ENCODE data around the gene LRRC4C.
"Not testable (repeated sequence)": the region's sequence is repeated elsewhere in the genome, so short reads cannot be mapped to it uniquely, and the experiment has no call there.

Gene LRRC4C

DNA sequence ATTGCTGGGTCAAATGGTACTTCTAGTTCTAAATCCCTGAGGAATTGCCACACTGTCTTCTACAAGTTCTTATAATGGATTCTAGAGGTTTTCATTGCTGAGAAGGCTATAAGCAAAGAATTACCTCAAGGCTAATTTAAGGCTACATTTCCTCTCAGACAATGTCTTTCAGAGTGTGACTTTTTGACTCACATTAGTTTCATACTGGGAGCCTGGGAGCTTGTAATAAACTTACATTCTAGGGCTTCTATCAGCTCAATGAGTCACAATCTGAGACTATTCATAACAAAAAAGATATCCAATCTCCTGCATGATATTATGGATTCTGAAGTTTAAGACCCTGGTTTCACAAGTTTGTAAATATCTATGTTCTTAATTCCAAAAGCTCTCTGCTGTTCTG, 408.7 kb downstream of the LRRC4C start:
- H3K27me3 ChIP-seq (ENCODE audit: control insufficient read depth, insufficient read depth, low read length), result no peaks in the 10 kb centered on the region
- no peaks in the 10 kb centered on the region for H3K36me3 ChIP-seq (ENCODE audit: insufficient read depth, low read length)
- no peak overlapping the region for H3K9ac ChIP-seq (ENCODE audit: low read depth, low read length)
- no peaks in the 10 kb centered on the region for H3K4me1 ChIP-seq (ENCODE audit: control insufficient read depth, insufficient read depth, low read length)
- H3K4me2 ChIP-seq (ENCODE audit: low read length), result no peak overlapping the region
- no peak overlapping the region for H3K4me3 ChIP-seq (ENCODE audit: low read length)
- H3K9me3 ChIP-seq (replicated peaks; ENCODE audit: low read length), result peaks cover 3% of the 10 kb centered on the region

DNA sequence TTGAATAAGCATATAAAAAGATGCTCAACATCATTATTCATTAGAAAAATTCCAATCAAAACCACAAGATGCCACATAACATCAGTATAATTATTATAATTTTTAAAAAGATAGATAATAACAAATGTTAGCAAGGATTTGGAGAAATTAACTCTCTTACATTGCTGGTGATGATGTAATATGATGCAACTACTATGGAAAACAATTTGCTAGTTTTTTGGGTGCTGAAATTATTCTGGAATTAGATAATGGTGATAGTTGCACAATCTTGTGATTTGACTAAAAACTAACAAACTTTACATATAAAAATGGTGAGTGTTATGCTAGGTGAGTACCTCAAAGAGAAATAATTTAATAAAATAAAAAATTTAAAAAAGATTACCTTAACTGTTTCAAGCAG, 412.2 kb downstream of the LRRC4C start:
- peaks cover 3% of the 10 kb centered on the region for H3K9me3 ChIP-seq (replicated peaks; ENCODE audit: low read length)
- H3K4me1 ChIP-seq (ENCODE audit: control insufficient read depth, insufficient read depth, low read length), result no peaks in the 10 kb centered on the region
- no peaks in the 10 kb centered on the region for H3K36me3 ChIP-seq (ENCODE audit: insufficient read depth, low read length)
- no peak overlapping the region for H3K4me2 ChIP-seq (ENCODE audit: low read length)
- H3K4me3 ChIP-seq (ENCODE audit: low read length), result no peak overlapping the region
- no peak overlapping the region for H3K9ac ChIP-seq (ENCODE audit: low read depth, low read length)
- no peaks in the 10 kb centered on the region for H3K27me3 ChIP-seq (ENCODE audit: control insufficient read depth, insufficient read depth, low read length)

DNA sequence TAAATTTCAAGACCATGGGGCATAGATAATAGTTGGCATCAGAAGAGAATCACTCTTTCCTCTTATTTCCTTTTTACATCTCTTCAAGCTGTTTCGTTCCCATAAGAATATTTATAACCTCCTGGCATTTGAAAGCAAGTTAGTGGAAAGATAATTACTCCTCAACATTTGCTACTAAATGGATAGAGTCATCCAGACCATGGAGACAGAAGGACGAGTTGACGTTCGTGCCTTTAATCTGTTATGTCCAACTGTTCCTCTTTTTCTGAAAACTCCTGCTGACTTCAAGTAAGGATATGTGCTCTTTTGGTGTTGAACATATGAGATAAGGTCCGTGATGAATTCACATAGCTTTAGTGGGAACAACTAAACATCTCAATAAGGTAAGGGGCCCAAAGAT, 414.2 kb downstream of the LRRC4C start:
- H3K9me3 ChIP-seq (replicated peaks; ENCODE audit: low read length), result peaks cover 3% of the 10 kb centered on the region
- H3K36me3 ChIP-seq (ENCODE audit: insufficient read depth, low read length), result no peaks in the 10 kb centered on the region
- H3K4me2 ChIP-seq (ENCODE audit: low read length), result no peak overlapping the region
- no peak overlapping the region for H3K9ac ChIP-seq (ENCODE audit: low read depth, low read length)
- no peaks in the 10 kb centered on the region for H3K4me1 ChIP-seq (ENCODE audit: control insufficient read depth, insufficient read depth, low read length)
- H3K27me3 ChIP-seq (ENCODE audit: control insufficient read depth, insufficient read depth, low read length), result no peaks in the 10 kb centered on the region
- H3K4me3 ChIP-seq (ENCODE audit: low read length), result no peak overlapping the region

DNA sequence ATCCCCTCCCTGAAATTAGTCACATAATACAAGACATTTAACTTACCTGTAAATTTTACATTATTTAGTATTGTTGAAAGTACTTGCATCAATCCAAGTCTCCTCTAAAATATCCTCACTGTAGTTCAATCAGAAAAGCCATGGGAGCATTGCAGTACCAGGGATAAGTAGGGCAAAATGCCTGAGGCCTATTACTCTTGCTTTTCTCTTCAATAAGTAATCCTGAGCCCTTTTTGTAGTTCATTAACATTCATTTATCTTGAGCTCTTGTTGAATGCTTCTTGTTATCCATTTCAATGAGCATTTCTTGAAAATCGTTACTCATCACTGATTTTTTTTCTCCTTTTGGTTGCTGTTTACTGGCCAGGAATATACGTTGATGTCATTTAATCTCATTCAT, 414.7 kb downstream of the LRRC4C start:
- Histone ChIP-seq H3K4me3 (ENCODE audit: low read length) (no peak overlapping the region), H3K9ac (ENCODE audit: low read depth, low read length) (no peak overlapping the region), H3K9me3 (replicated peaks; ENCODE audit: low read length) (peaks cover 3% of the 10 kb centered on the region), H3K4me1 (ENCODE audit: control insufficient read depth, insufficient read depth, low read length) (no peaks in the 10 kb centered on the region), H3K27me3 (ENCODE audit: control insufficient read depth, insufficient read depth, low read length) (no peaks in the 10 kb centered on the region), H3K4me2 (ENCODE audit: low read length) (no peak overlapping the region), H3K36me3 (ENCODE audit: insufficient read depth, low read length) (no peaks in the 10 kb centered on the region)

DNA sequence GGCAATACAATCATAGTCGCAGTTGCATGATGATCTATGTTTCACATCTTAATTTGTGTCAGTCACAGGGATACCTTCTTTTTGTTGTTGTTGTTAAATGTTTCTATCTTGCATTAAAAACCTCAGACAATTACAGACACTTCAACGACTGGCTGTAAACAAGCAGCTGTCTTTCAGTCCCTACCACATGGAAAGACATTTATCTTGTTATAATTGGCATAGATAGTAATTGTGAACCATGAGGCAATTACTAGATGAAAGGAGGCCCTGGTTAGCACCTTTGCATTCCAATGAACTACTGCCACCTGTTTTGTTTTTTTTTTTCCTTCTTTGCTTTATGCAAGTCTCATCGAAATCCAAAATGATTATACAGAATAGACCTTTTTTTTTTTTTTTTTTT, 416.8 kb downstream of the LRRC4C start:
- H3K9ac ChIP-seq (ENCODE audit: low read depth, low read length), result no peak overlapping the region
- no peaks in the 10 kb centered on the region for H3K36me3 ChIP-seq (ENCODE audit: insufficient read depth, low read length)
- no peaks in the 10 kb centered on the region for H3K27me3 ChIP-seq (ENCODE audit: control insufficient read depth, insufficient read depth, low read length)
- H3K4me2 ChIP-seq (ENCODE audit: low read length), result no peak overlapping the region
- H3K4me3 ChIP-seq (ENCODE audit: low read length), result no peak overlapping the region
- no peaks in the 10 kb centered on the region for H3K4me1 ChIP-seq (ENCODE audit: control insufficient read depth, insufficient read depth, low read length)
- H3K9me3 ChIP-seq (replicated peaks; ENCODE audit: low read length), result peaks cover 8% of the 10 kb centered on the region

DNA sequence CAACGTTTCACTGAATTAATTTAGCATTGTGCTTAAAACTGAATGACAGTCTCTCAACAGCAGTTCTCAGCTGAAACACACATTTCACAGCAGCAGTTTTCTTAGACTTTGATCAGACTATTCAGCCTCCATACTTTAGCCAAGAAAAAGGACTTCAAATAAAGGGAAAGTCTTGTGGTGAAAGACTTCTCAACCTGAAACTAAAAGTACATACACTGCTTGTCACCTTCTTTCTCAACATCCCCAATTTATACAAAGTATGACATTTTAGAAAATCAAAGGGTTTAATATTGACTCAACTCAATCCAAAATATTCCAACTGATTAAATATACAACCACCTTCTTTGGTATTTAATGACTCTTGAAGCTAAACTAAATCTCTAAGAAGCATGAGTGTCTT, 419.0 kb downstream of the LRRC4C start:
- Histone ChIP-seq H3K9ac (ENCODE audit: low read depth, low read length) (no peak overlapping the region), H3K4me3 (ENCODE audit: low read length) (no peak overlapping the region), H3K4me1 (ENCODE audit: control insufficient read depth, insufficient read depth, low read length) (no peaks in the 10 kb centered on the region), H3K27me3 (ENCODE audit: control insufficient read depth, insufficient read depth, low read length) (no peaks in the 10 kb centered on the region), H3K4me2 (ENCODE audit: low read length) (no peak overlapping the region), H3K36me3 (ENCODE audit: insufficient read depth, low read length) (no peaks in the 10 kb centered on the region), H3K9me3 (replicated peaks; ENCODE audit: low read length) (peaks cover 5% of the 10 kb centered on the region)

DNA sequence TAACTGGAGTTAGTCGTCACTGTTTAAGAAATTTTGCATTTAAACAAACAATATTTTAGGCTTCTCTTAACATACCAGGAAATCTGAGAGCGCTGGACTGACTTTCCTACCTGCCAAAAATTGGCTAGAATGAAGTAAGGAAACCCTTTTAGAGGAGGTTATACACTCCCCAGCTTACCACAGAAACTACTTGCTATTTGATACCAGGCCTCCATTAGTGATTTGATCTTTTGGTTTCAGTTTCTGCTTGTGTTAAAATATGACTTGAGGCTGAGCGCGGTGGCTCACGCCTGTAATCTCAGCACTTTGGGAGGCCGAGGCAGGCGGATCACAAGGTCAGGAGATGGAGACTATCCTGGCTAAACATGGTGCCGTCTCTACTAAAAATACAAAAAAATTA, 419.9 kb downstream of the LRRC4C start:
- Histone ChIP-seq H3K4me1 (ENCODE audit: control insufficient read depth, insufficient read depth, low read length) (no peaks in the 10 kb centered on the region), H3K9me3 (replicated peaks; ENCODE audit: low read length) (peaks cover 5% of the 10 kb centered on the region), H3K4me2 (ENCODE audit: low read length) (no peak overlapping the region), H3K27me3 (ENCODE audit: control insufficient read depth, insufficient read depth, low read length) (no peaks in the 10 kb centered on the region), H3K9ac (ENCODE audit: low read depth, low read length) (no peak overlapping the region), H3K4me3 (ENCODE audit: low read length) (no peak overlapping the region), H3K36me3 (ENCODE audit: insufficient read depth, low read length) (no peaks in the 10 kb centered on the region)

DNA sequence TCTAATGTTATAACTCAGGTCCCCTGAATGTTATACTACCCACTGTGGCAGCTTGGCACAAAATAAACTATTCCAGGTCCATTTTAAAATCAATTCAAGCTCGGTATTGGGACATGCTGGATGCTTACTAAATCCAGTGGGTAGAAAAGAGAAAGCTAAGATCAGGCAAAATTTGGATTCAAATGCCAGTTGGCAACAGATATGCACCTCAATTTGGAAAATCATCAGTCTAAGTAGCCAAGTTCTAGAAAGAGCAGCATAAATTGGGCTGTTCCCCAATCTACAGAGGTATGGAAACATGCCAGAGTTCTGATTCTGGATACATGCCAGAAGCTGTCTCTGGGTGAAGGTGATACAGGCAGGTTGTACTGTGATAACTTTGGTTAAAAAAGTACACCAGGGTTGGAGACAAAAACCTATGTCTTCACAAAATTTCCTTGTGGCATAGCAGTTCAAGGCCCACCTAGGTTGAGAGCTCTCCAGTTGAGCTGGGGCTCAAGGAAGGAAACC, 427.8 kb downstream of the LRRC4C start:
- Histone ChIP-seq H3K9me3 (replicated peaks; ENCODE audit: low read length) (peaks cover 12% of the 10 kb centered on the region), H3K27me3 (ENCODE audit: control insufficient read depth, insufficient read depth, low read length) (no peaks in the 10 kb centered on the region), H3K4me2 (ENCODE audit: low read length) (no peak overlapping the region), H3K9ac (ENCODE audit: low read depth, low read length) (no peak overlapping the region), H3K4me1 (ENCODE audit: control insufficient read depth, insufficient read depth, low read length) (no peaks in the 10 kb centered on the region), H3K4me3 (ENCODE audit: low read length) (no peak overlapping the region), H3K36me3 (ENCODE audit: insufficient read depth, low read length) (no peaks in the 10 kb centered on the region)

DNA sequence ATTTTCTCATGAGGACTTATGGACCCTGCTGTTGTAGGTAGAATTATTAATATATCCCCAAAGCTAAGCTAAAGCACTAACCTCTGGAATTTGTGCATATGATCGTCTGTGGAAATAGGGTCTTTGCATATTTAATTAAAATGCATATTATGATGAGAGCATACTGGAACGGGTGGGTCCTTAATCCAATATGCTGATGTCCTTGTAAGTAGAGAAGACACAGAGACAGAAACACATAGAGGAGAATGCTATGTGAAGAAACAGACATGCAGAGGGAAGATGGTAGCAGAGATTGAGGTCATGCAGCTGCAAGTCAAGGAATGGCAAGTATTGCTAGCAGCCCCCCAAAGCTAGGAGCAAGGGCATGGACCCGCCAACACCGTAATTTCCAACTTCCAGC, 439.2 kb downstream of the LRRC4C start:
- H3K9ac ChIP-seq (ENCODE audit: low read depth, low read length), result no peak overlapping the region
- peaks cover 4% of the 10 kb centered on the region for H3K9me3 ChIP-seq (replicated peaks; ENCODE audit: low read length)
- no peak overlapping the region for H3K4me2 ChIP-seq (ENCODE audit: low read length)
- H3K27me3 ChIP-seq (ENCODE audit: control insufficient read depth, insufficient read depth, low read length), result no peaks in the 10 kb centered on the region
- no peaks in the 10 kb centered on the region for H3K4me1 ChIP-seq (ENCODE audit: control insufficient read depth, insufficient read depth, low read length)
- H3K36me3 ChIP-seq (ENCODE audit: insufficient read depth, low read length), result no peaks in the 10 kb centered on the region
- no peak overlapping the region for H3K4me3 ChIP-seq (ENCODE audit: low read length)

DNA sequence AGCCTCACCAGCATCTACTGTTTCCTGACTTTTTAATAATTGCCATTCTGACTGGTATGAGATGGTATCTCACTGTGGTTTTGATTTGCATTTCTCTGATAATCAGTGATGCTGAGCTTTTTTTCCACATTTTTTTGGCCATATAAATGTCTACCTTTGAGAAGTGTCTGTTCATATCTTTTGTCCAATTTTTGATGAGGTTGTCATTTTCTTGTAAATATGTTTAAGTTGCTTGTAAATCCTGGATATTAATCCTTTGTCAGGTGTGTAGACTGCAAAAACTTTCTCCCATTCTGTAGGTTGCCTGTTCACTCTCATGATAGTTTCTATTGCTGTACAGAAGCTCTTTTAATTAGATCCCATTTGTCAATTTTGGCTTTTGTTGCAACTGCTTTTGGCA, 439.8 kb downstream of the LRRC4C start:
- not testable (repeated sequence) for H3K9ac ChIP-seq (ENCODE audit: low read depth, low read length); H3K27me3 ChIP-seq (ENCODE audit: control insufficient read depth, insufficient read depth, low read length); H3K9me3 ChIP-seq (replicated peaks; ENCODE audit: low read length); H3K4me2 ChIP-seq (ENCODE audit: low read length); H3K36me3 ChIP-seq (ENCODE audit: insufficient read depth, low read length); H3K4me3 ChIP-seq (ENCODE audit: low read length); H3K4me1 ChIP-seq (ENCODE audit: control insufficient read depth, insufficient read depth, low read length)

DNA sequence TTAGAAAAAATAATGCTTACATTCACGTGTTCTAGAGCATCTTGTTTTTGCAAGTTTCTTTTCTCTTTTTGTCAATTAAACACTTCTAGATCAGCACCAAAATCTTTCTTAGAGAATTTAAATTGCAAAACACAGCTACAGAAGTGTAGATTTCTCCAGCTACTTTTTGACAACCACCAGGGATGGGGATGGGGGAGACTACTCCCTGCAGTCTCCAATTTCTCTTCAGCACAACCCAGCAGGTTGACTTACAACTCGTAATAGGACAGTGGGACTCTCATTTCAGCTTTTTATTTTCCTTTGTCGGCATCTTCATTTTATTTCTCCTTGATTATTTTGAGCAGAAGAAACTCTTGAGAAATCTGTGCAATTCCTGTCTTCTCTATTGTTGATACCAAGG, 441.2 kb downstream of the LRRC4C start:
- no peak overlapping the region for H3K4me3 ChIP-seq (ENCODE audit: low read length)
- no peak overlapping the region for H3K9ac ChIP-seq (ENCODE audit: low read depth, low read length)
- no peaks in the 10 kb centered on the region for H3K27me3 ChIP-seq (ENCODE audit: control insufficient read depth, insufficient read depth, low read length)
- no peaks in the 10 kb centered on the region for H3K4me1 ChIP-seq (ENCODE audit: control insufficient read depth, insufficient read depth, low read length)
- H3K4me2 ChIP-seq (ENCODE audit: low read length), result no peak overlapping the region
- H3K36me3 ChIP-seq (ENCODE audit: insufficient read depth, low read length), result no peaks in the 10 kb centered on the region
- peaks cover 4% of the 10 kb centered on the region for H3K9me3 ChIP-seq (replicated peaks; ENCODE audit: low read length)

DNA sequence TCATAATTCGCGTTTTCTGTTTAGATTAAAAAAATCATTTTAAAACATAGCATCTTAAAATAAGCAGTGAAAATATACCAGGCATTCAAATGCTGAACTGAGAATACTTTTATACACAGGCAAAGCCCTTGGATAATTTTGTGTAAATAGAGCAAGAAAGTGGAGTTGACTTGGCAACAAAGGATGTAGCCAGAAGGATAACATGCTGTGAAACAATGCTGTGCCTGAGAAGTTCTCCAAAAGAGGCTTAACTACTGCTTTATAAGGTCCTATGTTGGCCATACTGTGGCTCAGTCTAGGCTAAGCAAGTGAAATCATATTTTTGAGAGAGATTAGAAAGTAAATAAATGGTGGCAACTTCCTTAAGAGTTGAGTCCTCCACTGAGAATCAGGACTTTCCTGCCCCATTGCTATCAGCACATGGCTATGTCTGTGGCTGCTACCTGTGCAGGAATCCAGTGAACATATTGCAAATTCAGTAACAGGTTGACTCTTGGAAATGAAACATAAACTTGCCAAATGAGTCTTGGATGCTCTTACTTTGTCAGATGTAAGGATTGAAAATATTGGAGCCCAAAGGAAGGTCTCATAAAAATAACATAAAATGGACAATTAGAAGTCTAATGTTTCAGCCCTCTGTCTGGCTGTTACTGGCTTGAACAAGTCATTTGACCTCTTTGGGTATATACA, 448.9 kb downstream of the LRRC4C start:
- Histone ChIP-seq H3K4me1 (ENCODE audit: control insufficient read depth, insufficient read depth, low read length) (no peaks in the 10 kb centered on the region), H3K36me3 (ENCODE audit: insufficient read depth, low read length) (no peaks in the 10 kb centered on the region), H3K4me2 (ENCODE audit: low read length) (no peak overlapping the region), H3K9ac (ENCODE audit: low read depth, low read length) (no peak overlapping the region), H3K27me3 (ENCODE audit: control insufficient read depth, insufficient read depth, low read length) (no peaks in the 10 kb centered on the region), H3K9me3 (replicated peaks; ENCODE audit: low read length) (peaks cover 3% of the 10 kb centered on the region), H3K4me3 (ENCODE audit: low read length) (no peak overlapping the region)

Measured in skeletal muscle satellite cell (primary cell).